K562 (cell line): ENCODE measurements around the gene KIF1A. TPM values are rescaled to one million over a fixed set of nuclear protein-coding genes. Genes with fewer than 3 reads are reported as not detected.
"Not testable (repeated sequence)": the region's sequence is repeated elsewhere in the genome, so short reads cannot be mapped to it uniquely, and the experiment has no call there.

Source experiments
- ATAC-seq: fragments of 200-7000 bp; cut with Tn5 transposase; 3 replicates; pipeline ENCODE4 v1.9.1; 2020; ENCODE audit warnings: moderate library complexity
- BruUV-seq: library from RNA; stranded (reverse); fragments of 400-500 nt; replicated peaks from 2 replicates; lab custom pipeline; 2021; lab: Mats Ljungman, UMichigan
- CTCF ChIA-PET: fragments of 300-600 bp; formaldehyde crosslinking; extraction: SDS; loops from one replicate; lab custom pipeline; 2021; ENCODE audit warnings: low intra/inter-chr PET ratio; lab: Yijun Ruan, JAX
- POLR2A ChIA-PET: fragments of 300-600, 350-650 bp; sonication (Branson Sonifier 250); formaldehyde crosslinking; extraction: SDS; loops from one replicate; lab custom pipeline; 2021; ENCODE audit warnings: antibody characterized with exemption, inconsistent platforms; lab: Yijun Ruan, JAX
- DNase-seq, 4 experiments: peaks; one replicate each; pipeline versions ENCODE4 v3.0.0 to v3.0.0-alpha.2; 2011 to 2018; ENCODE audit warnings: low spot score in 3 of 4, mixed read lengths in 3 of 4; ENCODE audit errors: extremely low read depth in 1 of 4
- FAIRE-seq: peaks from 2 replicates; lab custom pipeline; 2011; peaks lifted over from hg19 to GRCh38; lab: Jason Lieb, UNC
- H2AFZ ChIP-seq: 2 replicates; pipeline ENCODE4 v1.6.0; 2011; ENCODE audit warnings: low read depth, low read length, control low read depth, inconsistent platforms
- H3K27ac ChIP-seq: fragments of 200-600 bp; 3 replicates; pipeline ENCODE4 v1.8.0; 2011; ENCODE audit warnings: low read depth, mild to moderate bottlenecking, control low read depth, inconsistent platforms, low read length, moderate library complexity, mixed read lengths; ENCODE audit errors: extremely low read depth
- H3K27me3 ChIP-seq, 2 experiments: fragments of 300-600 bp in 1 of 2; 2 replicates in 1 of 2; 3 replicates in 1 of 2; pipeline versions ENCODE4 v1.6.0 to v1.8.0; 2011; ENCODE audit warnings: inconsistent platforms in 2 of 2, low read length in 2 of 2, mild to moderate bottlenecking in 1 of 2, mixed read lengths in 1 of 2, moderate library complexity in 1 of 2; ENCODE audit not compliant: control insufficient read depth in 2 of 2, insufficient read depth in 2 of 2
- H3K36me3 ChIP-seq: fragments of 300-600 bp; 3 replicates; pipeline ENCODE4 v1.8.0; 2011; ENCODE audit warnings: mild to moderate bottlenecking, low read length, inconsistent platforms; ENCODE audit not compliant: control insufficient read depth, insufficient read depth
- H3K4me1 ChIP-seq, 2 experiments: fragments of 200-600 bp in 1 of 2; replicated peaks in 1 of 2; 2 replicates in 1 of 2; 3 replicates in 1 of 2; pipeline versions ENCODE4 v1.5.1 to v1.8.0; 2011; ENCODE audit warnings: inconsistent platforms in 2 of 2, low read length in 2 of 2, mild to moderate bottlenecking in 1 of 2, mixed read lengths in 1 of 2, moderate library complexity in 1 of 2; ENCODE audit not compliant: control insufficient read depth in 2 of 2, insufficient read depth in 2 of 2
- H3K4me2 ChIP-seq: 2 replicates; pipeline ENCODE4 v1.6.1; 2011; ENCODE audit warnings: low read length, control low read depth, inconsistent platforms, mixed read lengths; ENCODE audit not compliant: insufficient read depth
- H3K4me3 ChIP-seq: fragments of 200-600 bp; sonication (generic), shearing (Covaris generic); 2 replicates; pipeline ENCODE4 v1.5.1; 2016; ENCODE audit warnings: control low read depth, inconsistent platforms
- H3K79me2 ChIP-seq: fragments of 200-600 bp; 3 replicates; pipeline ENCODE4 v1.8.0; 2011; ENCODE audit warnings: low read length, inconsistent platforms; ENCODE audit not compliant: control insufficient read depth, insufficient read depth
- H3K9ac ChIP-seq, 2 experiments: 2 replicates each; pipeline versions ENCODE4 v1.6.0 to v1.6.1; 2011; ENCODE audit warnings: low read depth in 2 of 2, low read length in 2 of 2, control low read depth in 1 of 2, inconsistent platforms in 1 of 2, mild to moderate bottlenecking in 1 of 2, mixed read lengths in 1 of 2; ENCODE audit not compliant: insufficient read depth in 1 of 2
- H3K9me1 ChIP-seq: one replicate; pipeline ENCODE4 v1.6.0; 2011; ENCODE audit warnings: inconsistent platforms, mild to moderate bottlenecking, low read length, moderate library complexity; ENCODE audit not compliant: control insufficient read depth, insufficient read depth
- H3K9me3 ChIP-seq: replicated peaks from 2 replicates; pipeline ENCODE4 v1.5.1; 2011; ENCODE audit warnings: low read depth, low read length, inconsistent platforms; ENCODE audit not compliant: control insufficient read depth, insufficient read depth
- H4K20me1 ChIP-seq: replicated peaks from 2 replicates; pipeline ENCODE4 v1.6.1; 2011; ENCODE audit warnings: low read length, inconsistent platforms, mixed read lengths; ENCODE audit not compliant: control insufficient read depth, insufficient read depth
- WGBS: fragments of 100-300 bp; shearing (Covaris generic); methylation state at CpG from one replicate; pipeline ENCODE4 v1.1.6; 2016; ENCODE audit warnings: low coverage, mixed read lengths; ENCODE audit not compliant: insufficient coverage; ENCODE audit errors: missing lambda C conversion rate; 5-methylcytosine and 5-hydroxymethylcytosine counted together
- in situ Hi-C: fragments of 300-500 bp; cut with MboI; formaldehyde crosslinking; loops from 4 replicates; pipeline ENCODE4 v1.15.0; 2018; ENCODE audit warnings: inconsistent platforms, mixed read lengths
- intact Hi-C: fragments of 100-400 bp; cut with micrococcal nuclease; formaldehyde crosslinking; loops from 2 replicates; pipeline ENCODE4 v1.14.2; 2022
- polyA plus RNA-seq, 8 experiments: library from polyadenylated mRNA; depleted of rRNA in 4 of 8; stranded (reverse) in 5 of 8; unstranded in 3 of 8; fragments of >200 nt; fragmentation: Nextera tagmentation in 2 of 8; fragmentation: Illumina TruSeq in 1 of 8; extraction: Ambion mirVana in 2 of 8; extraction: Trizol in 1 of 8; gene quantifications; 2 replicates each; pipeline versions ENCODE4 v1.2.1 to v1.2.3, GENCODE V29; 2011 to 2014; ENCODE audit warnings: inconsistent platforms in 1 of 8, missing spikeins in 1 of 8
- total RNA-seq, 7 experiments: library from RNA; depleted of rRNA in 6 of 7; stranded (reverse); fragments of >200 nt in 6 of 7; fragmentation: Illumina TruSeq in 2 of 7; extraction: Trizol in 2 of 7; gene quantifications; 2 replicates each; pipeline versions ENCODE4 v1.2.1 to v1.2.3, GENCODE V29; 2011 to 2021; ENCODE audit warnings: low replicate concordance in 1 of 7

The KIF1A gene
- total and polyA plus RNA-seq, 9 of the 15 experiments (the other 6 are each of a cell fraction or from before 2014, with no cell fraction given): 0.07 to 1.4 (median 0.45) TPM; not detected in 2

DNA sequence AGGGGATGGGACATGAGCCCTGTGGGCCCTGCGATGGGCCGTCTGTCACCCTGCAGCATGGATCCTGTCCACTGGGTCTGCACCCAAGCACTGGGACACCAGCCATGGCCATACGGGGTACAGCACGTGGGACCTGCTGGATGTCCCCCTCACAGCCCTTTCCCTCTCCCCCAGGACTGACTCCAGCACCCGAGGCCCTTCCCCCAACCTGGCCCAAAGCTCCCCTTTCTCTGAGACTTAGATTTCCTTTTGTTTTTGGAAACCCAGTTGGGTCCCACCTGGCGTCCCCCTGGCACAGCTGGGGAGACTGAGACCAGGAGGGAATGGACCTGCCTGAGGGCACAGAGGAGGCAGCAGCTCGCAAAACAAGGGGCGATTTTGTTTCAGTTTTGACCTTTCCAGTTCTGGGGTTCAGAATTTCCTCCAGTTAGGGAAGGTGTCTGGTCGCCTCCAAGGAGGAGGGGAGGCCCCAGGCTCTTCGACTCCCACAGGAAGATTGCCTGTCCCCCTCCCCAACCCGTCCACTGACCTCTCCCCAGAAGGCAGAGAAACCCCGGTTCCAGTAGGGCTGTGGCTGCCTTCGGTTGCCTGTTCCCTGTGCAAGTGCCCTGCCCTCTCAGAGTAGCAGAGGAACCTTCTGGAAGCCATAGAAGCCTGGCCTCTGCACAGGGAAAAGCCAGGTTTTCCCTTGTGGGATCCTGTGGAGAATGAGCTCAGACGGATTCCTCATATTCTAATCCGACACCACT is 135.9 kb downstream of the KIF1A start:
- DNase-seq, CTCF ChIA-PET, POLR2A ChIA-PET, in situ Hi-C loops, FAIRE-seq, H3K9me3 ChIP-seq, H3K4me2 ChIP-seq, BruUV-seq, intact Hi-C loops, H3K79me2 ChIP-seq, H3K9ac ChIP-seq, H3K4me1 ChIP-seq, H4K20me1 ChIP-seq, H2AFZ ChIP-seq, H3K36me3 ChIP-seq, H3K4me3 ChIP-seq, ATAC-seq, H3K9me1 ChIP-seq, H3K27ac ChIP-seq: not testable (repeated sequence)
- WGBS: 0% methylated on average over 9 of the region's 15 CpGs
- H3K27me3 ChIP-seq: peaks cover 0 to 33% of the 10 kb centered on the region in 2 experiments; a peak in 3 of 5 replicates

DNA sequence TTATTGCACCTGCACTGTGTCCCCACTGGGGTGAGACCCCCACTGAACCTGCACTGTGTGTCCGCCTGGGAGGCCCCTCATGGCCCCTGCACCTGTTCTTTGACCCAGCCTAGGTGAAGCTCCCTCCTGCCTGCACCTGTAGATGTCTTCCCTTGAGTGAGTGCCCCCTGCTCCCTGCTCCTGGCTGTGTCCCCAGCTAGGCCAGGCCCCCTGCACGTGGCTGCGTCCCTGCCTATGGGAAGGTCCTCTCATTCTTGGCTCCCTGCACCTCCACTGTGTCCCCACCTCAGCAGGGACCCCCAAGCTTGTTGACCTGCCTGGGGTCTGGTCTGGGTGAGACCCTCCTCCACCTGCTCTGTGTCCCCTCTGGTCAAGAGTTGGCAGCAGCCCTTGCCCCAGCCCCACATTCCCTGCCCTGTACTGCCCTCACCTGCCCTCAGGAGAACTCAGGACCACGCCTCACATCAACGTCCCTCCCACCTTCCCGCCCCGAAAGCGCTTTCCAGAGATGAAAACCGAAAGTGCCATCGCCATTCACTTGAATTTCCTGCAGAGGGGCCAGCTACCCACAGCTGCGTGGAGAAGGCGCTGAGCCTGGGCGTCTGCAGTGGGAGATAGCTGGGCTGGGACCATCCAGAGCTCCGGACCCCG is 136.6 kb downstream of the KIF1A start:
- POLR2A ChIA-PET, BruUV-seq, H2AFZ ChIP-seq, DNase-seq, H3K4me2 ChIP-seq, in situ Hi-C loops, FAIRE-seq, H3K9me3 ChIP-seq, H3K9ac ChIP-seq, H3K36me3 ChIP-seq, H3K4me3 ChIP-seq, H3K27ac ChIP-seq, H3K79me2 ChIP-seq, H4K20me1 ChIP-seq, CTCF ChIA-PET, H3K4me1 ChIP-seq, intact Hi-C loops, H3K9me1 ChIP-seq, ATAC-seq: not testable (repeated sequence)
- 0% methylated on average over 2 of the region's 15 CpGs for WGBS
- peaks cover 0 to 30% of the 10 kb centered on the region in 2 experiments; a peak in 3 of 5 replicates for H3K27me3 ChIP-seq

DNA sequence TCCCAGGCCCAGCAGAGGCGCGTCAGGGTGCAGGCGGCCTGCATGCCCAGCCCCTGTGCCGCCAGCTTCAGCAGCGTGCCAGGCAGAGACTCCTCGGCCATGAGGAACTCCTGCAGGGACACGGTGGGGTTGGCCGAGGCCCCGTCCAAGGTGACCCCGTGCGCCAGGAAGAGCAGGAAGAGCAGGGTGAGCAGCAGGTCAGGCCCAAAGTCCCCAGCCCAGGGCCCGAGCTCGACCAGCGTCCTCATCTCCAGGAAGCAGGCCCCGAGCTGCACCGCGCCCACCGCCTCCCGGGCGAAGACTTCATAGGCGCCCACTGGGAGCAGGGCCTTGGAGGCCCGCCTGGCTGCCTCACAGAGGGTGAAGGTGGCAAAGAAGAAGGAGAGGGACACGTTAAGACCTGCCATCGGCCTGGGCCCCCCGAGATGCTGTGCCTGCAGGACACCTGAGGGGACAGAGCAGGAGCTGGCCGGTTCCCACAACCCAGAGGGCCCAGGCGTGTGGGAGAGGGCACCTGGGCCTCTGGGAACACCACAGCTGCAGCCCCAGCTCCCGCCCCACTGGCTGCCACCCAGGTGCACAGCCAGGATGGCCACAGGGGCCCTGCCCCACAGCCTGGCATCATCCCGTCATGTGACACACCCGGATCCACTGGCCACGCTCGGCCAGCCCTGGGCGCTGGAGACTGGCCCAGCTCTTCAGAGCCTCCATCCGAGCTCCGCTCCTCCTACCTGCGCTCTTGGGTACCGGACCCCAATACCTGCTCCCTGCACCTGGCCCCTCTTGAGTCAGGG is 137.4 kb downstream of the KIF1A start, which contains the start of gene AQP12B:
TSS of gene AQP12B (minus strand) at position 455 of the 794 bp plus-strand sequence. CDS start at position 407, 48 bp downstream.
- H3K4me1 ChIP-seq, FAIRE-seq, H3K36me3 ChIP-seq, H3K4me2 ChIP-seq, H3K4me3 ChIP-seq, H3K9me3 ChIP-seq, POLR2A ChIA-PET, ATAC-seq, H3K27ac ChIP-seq, H3K79me2 ChIP-seq, DNase-seq, CTCF ChIA-PET, H2AFZ ChIP-seq, intact Hi-C loops, H3K9me1 ChIP-seq, in situ Hi-C loops, BruUV-seq, H4K20me1 ChIP-seq, H3K9ac ChIP-seq: not testable (repeated sequence)
- WGBS: 0% methylated on average over 1 of the region's 37 CpGs
- peaks cover 0 to 22% of the 10 kb centered on the region in 2 experiments; a peak in 3 of 5 replicates for H3K27me3 ChIP-seq
